Sigmoid colon (tissue), 7 donors: ENCODE data around the gene SLC28A1. TPM values are rescaled to one million over a fixed set of nuclear protein-coding genes. Genes with fewer than 3 reads are reported as not detected.

Experiments
- DNase-seq: peaks from one replicate; pipeline ENCODE4 v3.0.0-alpha.2; 2019
- H3K27ac ChIP-seq, 4 donors: fragments of 200-600 bp; sonication (generic); one replicate each; pipeline ENCODE4 v1.5.1; 2016 to 2019; ENCODE audit warnings: mild to moderate bottlenecking in 1 of 4
- H3K27me3 ChIP-seq, 3 donors: fragments of 200-600 bp; sonication (generic); one replicate each; pipeline ENCODE4 v1.5.1; 2019; ENCODE audit warnings: mild to moderate bottlenecking in 1 of 3
- H3K36me3 ChIP-seq, 4 donors: fragments of 200-600 bp; sonication (generic); one replicate each; pipeline ENCODE4 v1.5.1; 2016 to 2019
- H3K4me1 ChIP-seq, 4 donors: fragments of 200-600 bp; sonication (generic); one replicate each; pipeline ENCODE4 v1.5.1; 2017 to 2019
- H3K4me3 ChIP-seq, 4 donors: fragments of 200-600 bp; sonication (generic); one replicate each; pipeline ENCODE4 v1.5.1; 2017 to 2019; ENCODE audit warnings: mild to moderate bottlenecking in 2 of 4, moderate library complexity in 1 of 4
- H3K9me3 ChIP-seq, 4 donors: fragments of 200-600 bp in 3 of 4; sonication (generic) in 3 of 4; one replicate each; pipeline versions ENCODE4 v1.5.1 to v1.6.1; 2013 to 2019
- EP300 ChIP-seq, 4 donors: sonication (generic); formaldehyde crosslinking; IDR thresholded peaks; one replicate each; pipeline ENCODE4 v1.6.1; 2017; ENCODE audit warnings: antibody characterized with exemption in 4 of 4
- POLR2A ChIP-seq, 2 donors: fragments of 450-650 bp; IDR thresholded peaks; one replicate each; pipeline ENCODE4 v1.6.1; 2016; ENCODE audit warnings: antibody characterized with exemption in 2 of 2, mild to moderate bottlenecking in 2 of 2, moderate library complexity in 2 of 2
- POLR2AphosphoS5 ChIP-seq, 4 donors: sonication (generic); formaldehyde crosslinking; IDR thresholded peaks; one replicate each; pipeline ENCODE4 v1.6.1; 2017; ENCODE audit warnings: antibody characterized with exemption in 4 of 4
- WGBS, 2 donors: extraction: QIAGEN DNeasy Blood & Tissue Kit; methylation state at CpG; one replicate each; pipeline ENCODE4 v1.1.7; 2013; 5-methylcytosine and 5-hydroxymethylcytosine counted together
- intact Hi-C: fragments of 100-400 bp; cut with DNase I; formaldehyde crosslinking; loops from one replicate; pipeline ENCODE4 v1.15.1; 2023
- polyA plus RNA-seq, 3 donors: library from polyadenylated mRNA; stranded (reverse); fragments of 200-250 nt; gene quantifications; one replicate each; pipeline ENCODE4 v1.2.3, GENCODE V29; 2013
- total RNA-seq, 4 donors: library from RNA; depleted of rRNA; stranded (reverse); fragments of >200 nt; gene quantifications; one replicate each; pipeline ENCODE4 v1.1.0, GENCODE V29; 2016
- TF ChIP-seq, protein P1 (sequence below), 4 experiments: fragments of 450-650 bp in 3 of 4; fragments of 200-600 bp in 1 of 4; IDR thresholded peaks; one replicate each; pipeline ENCODE4 v1.5.1; 2016 to 2019; ENCODE audit warnings: antibody characterized with exemption in 4 of 4, mild to moderate bottlenecking in 3 of 4, moderate library complexity in 2 of 4
- donor health status: healthy with polysubstance abuse.
- donor health status: Bipolar disorder and iron deficiency.
- donor health status: healthy.

The SLC28A1 gene
- total and polyA plus RNA-seq, 7 donors, result not detected

DNA sequence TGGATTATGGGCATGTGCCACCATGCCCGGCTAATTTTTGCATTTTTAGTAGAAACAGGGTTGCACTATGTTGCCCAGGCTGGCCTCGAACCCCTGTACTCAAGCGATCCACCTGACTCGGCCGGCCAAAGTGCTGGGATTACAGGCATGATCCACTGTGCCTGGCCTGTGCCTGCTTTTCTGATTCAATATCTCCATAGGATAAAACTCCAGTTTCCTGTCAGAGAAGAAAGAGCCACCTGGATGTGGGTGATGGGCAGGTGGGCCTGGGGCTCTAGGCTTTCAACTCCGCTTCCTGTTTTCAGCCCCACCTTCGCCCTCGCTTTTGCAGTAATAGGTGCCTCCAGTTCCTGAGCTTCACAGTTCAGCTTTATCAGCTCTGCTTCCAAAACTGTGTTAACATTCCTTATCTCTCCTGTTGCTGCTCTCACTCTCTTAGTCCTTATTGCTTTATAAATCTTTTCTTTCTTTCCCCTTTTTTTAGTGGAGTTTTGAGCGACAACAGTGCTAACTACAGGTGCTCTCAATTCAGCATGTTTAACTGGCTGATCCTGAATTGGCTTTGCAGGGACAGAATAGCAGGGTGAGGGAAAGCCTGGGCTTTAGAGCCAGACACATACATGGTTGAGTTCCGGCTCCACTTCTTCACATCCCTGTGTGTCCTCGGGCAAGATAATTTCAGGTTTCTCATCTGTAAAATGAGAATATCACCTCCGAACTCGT, 76.1 kb downstream of the SLC28A1 start:
- Histone ChIP-seq H3K36me3 (no peaks in the 10 kb centered on the region), H3K27me3 (no peaks in the 10 kb centered on the region), H3K9me3 (peaks cover 0 to 3% (median 0%) of the 10 kb centered on the region in 4 donors), H3K27ac (no peak overlapping the region), H3K4me1 (peaks cover 0 to 3% (median 1%) of the 10 kb centered on the region in 4 donors), H3K4me3 (no peak overlapping the region)
- 91 to 92% methylated on average over 13 of the region's 13 CpGs for WGBS, 2 donors
- DNase-seq, result peak; percentile 53
- TF ChIP-seq EP300 (IDR thresholded peaks at IDR 0.05) (no peak), POLR2A (IDR thresholded peaks at IDR 0.05) (no peak), POLR2AphosphoS5 (IDR thresholded peaks at IDR 0.05) (no peak)
- TF ChIP-seq, protein P1, sequence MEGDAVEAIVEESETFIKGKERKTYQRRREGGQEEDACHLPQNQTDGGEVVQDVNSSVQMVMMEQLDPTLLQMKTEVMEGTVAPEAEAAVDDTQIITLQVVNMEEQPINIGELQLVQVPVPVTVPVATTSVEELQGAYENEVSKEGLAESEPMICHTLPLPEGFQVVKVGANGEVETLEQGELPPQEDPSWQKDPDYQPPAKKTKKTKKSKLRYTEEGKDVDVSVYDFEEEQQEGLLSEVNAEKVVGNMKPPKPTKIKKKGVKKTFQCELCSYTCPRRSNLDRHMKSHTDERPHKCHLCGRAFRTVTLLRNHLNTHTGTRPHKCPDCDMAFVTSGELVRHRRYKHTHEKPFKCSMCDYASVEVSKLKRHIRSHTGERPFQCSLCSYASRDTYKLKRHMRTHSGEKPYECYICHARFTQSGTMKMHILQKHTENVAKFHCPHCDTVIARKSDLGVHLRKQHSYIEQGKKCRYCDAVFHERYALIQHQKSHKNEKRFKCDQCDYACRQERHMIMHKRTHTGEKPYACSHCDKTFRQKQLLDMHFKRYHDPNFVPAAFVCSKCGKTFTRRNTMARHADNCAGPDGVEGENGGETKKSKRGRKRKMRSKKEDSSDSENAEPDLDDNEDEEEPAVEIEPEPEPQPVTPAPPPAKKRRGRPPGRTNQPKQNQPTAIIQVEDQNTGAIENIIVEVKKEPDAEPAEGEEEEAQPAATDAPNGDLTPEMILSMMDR (IDR thresholded peaks at IDR 0.05), result no peak
- intact Hi-C loops, result no loop called here

DNA sequence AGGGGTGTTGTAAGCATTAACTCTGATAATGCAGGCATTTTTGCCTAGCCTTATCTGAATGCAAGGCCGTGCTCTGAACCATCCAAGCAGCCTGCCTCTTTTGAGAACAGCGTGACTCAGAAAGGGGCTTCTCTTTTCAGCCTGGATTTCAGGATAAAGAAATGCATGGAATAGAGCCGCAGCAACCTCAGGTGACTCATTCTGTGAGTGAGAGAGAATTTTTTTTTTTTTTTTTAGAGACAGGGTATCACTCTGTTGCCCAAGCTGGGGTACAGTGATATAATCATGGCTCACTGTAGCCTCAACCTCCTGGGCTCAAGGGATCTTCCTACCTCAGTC, 76.6 kb downstream of the SLC28A1 start:
- H3K27me3 ChIP-seq, result no peaks in the 10 kb centered on the region
- WGBS, 2 donors, result 92 to 94% methylated on average over 3 of the region's 3 CpGs
- TF ChIP-seq POLR2AphosphoS5 (IDR thresholded peaks at IDR 0.05) (no peak), EP300 (IDR thresholded peaks at IDR 0.05) (no peak), POLR2A (IDR thresholded peaks at IDR 0.05) (no peak)
- TF ChIP-seq, protein P1 (IDR thresholded peaks at IDR 0.05), result no peak
- H3K36me3 ChIP-seq, result no peaks in the 10 kb centered on the region
- no peaks in the 10 kb centered on the region for H3K4me1 ChIP-seq
- intact Hi-C loops, result no loop called here
- peaks cover 0 to 3% (median 0%) of the 10 kb centered on the region in 4 donors for H3K9me3 ChIP-seq
- no peak for DNase-seq
- no peak overlapping the region for H3K27ac ChIP-seq
- no peak overlapping the region for H3K4me3 ChIP-seq

DNA sequence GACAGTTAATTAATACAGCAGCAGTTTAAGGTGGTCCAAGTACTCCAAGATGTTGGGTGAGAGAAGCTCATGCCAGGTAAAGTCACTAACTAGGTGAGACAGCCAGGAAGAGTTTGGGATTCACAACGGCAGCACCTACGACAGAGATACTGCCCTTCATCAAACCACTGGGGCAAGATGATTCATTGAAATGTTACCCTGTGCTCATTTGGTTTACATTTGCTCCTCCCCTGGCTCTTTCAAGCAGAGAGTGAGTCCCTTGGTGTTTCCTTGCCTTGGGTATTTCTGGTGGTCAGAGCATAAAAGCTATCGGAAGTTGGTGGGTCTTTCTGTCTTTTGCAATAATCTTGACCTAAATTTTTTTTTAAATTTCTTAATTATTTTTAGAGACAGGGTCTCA, 77.2 kb downstream of the SLC28A1 start:
- H3K27ac ChIP-seq, result no peak overlapping the region
- H3K27me3 ChIP-seq, result no peaks in the 10 kb centered on the region
- TF ChIP-seq EP300 (IDR thresholded peaks at IDR 0.05) (no peak), POLR2A (IDR thresholded peaks at IDR 0.05) (no peak), POLR2AphosphoS5 (IDR thresholded peaks at IDR 0.05) (no peak)
- TF ChIP-seq, protein P1 (IDR thresholded peaks at IDR 0.05), result no peak
- H3K9me3 ChIP-seq, result peaks cover 0 to 3% (median 0%) of the 10 kb centered on the region in 4 donors
- no peak for DNase-seq
- 84% methylated on average over 3 of the region's 3 CpGs for WGBS, 2 donors
- no peaks in the 10 kb centered on the region for H3K36me3 ChIP-seq
- intact Hi-C loops, result no loop called here
- H3K4me3 ChIP-seq, result no peak overlapping the region
- no peaks in the 10 kb centered on the region for H3K4me1 ChIP-seq

DNA sequence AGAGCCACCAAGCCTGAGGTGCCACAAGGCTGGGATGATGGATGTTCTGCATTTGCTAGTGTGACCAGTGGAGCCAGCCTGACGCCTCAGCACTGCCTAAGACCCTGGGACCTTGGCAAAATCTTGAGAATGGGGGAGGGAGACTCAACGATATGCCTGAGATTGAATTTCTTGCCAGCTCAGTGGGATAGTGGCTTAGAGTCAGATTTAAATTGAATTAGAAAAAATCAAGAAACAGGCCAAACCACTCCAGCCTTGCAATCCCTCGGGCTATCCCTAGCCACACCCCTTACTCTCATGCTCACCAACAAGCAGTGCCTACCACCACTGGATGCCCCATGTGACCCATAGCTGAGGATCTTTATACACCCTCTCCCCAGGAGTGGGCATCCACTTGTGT, 78.5 kb downstream of the SLC28A1 start:
- no peak overlapping the region for H3K4me3 ChIP-seq
- H3K4me1 ChIP-seq, result no peaks in the 10 kb centered on the region
- no peaks in the 10 kb centered on the region for H3K36me3 ChIP-seq
- no peaks in the 10 kb centered on the region for H3K27me3 ChIP-seq
- intact Hi-C loops, result no loop called here
- H3K27ac ChIP-seq, result no peak overlapping the region
- WGBS, 2 donors, result 79 to 83% methylated on average over 3 of the region's 3 CpGs
- TF ChIP-seq EP300 (IDR thresholded peaks at IDR 0.05) (no peak), POLR2A (IDR thresholded peaks at IDR 0.05) (no peak), POLR2AphosphoS5 (IDR thresholded peaks at IDR 0.05) (no peak)
- TF ChIP-seq, protein P1 (IDR thresholded peaks at IDR 0.05), result no peak
- no peak for DNase-seq
- H3K9me3 ChIP-seq, result peaks cover 0 to 3% (median 0%) of the 10 kb centered on the region in 4 donors

DNA sequence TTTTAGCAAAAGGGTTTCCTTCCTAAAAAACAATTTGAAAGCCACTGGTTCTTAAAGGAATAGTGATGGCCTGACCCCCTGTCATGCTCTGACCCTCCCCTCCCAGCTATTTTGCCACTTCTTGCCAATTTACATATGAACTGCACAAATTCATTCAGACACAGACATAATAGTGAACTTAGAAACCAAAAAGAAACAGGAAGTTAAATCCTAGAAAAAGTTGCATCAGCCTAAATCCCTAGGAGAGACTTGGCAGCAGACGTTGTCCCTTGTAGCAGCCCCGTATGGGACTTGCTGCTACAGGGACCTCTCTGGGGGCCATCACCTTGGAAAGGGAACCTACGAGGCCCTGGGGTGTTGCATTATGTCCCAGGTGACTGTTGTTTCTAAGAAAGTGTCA, 82.9 kb downstream of the SLC28A1 start:
- no peak for DNase-seq
- no peak overlapping the region for H3K27ac ChIP-seq
- no peaks in the 10 kb centered on the region for H3K36me3 ChIP-seq
- intact Hi-C loops, result no loop called here
- H3K4me3 ChIP-seq, result no peak overlapping the region
- H3K9me3 ChIP-seq, result peaks cover 0 to 3% (median 0%) of the 10 kb centered on the region in 4 donors
- no peaks in the 10 kb centered on the region for H3K4me1 ChIP-seq
- 66 to 69% methylated on average over 3 of the region's 3 CpGs for WGBS, 2 donors
- TF ChIP-seq POLR2A (IDR thresholded peaks at IDR 0.05) (no peak), POLR2AphosphoS5 (IDR thresholded peaks at IDR 0.05) (no peak), EP300 (IDR thresholded peaks at IDR 0.05) (no peak)
- TF ChIP-seq, protein P1 (IDR thresholded peaks at IDR 0.05), result no peak
- H3K27me3 ChIP-seq, result no peaks in the 10 kb centered on the region
